ENCODE measurements around the gene OR7A17.

- TF ChIP-seq CTCF (conservative IDR thresholded peaks at IDR 0.05 in 1 of 2, IDR thresholded peaks at IDR 0.05 in 1 of 2; ENCODE audit: low read depth in 1 of 2, low read length in 2 of 2) (no peak), EZH2 (IDR thresholded peaks at IDR 0.05; ENCODE audit: low read length, missing control alignments) (no peak)
Measured at GRCh38 chr19:14840206-14840605, 45.7 kb downstream of the OR7A17 start.
